GM21528 (cell line): ENCODE data around the gene WDR36.
"Not testable (repeated sequence)": the region's sequence is repeated elsewhere in the genome, so short reads cannot be mapped to it uniquely, and the experiment has no call there.

Source experiments
- ATAC-seq: cut with Tn5 transposase; IDR thresholded peaks from one replicate; pipeline ENCODE4 v1.9.1; 2021; ENCODE audit warnings: mild to moderate bottlenecking, moderate library complexity; ENCODE audit not compliant: unreplicated experiment, low FRiP score

Gene WDR36

DNA sequence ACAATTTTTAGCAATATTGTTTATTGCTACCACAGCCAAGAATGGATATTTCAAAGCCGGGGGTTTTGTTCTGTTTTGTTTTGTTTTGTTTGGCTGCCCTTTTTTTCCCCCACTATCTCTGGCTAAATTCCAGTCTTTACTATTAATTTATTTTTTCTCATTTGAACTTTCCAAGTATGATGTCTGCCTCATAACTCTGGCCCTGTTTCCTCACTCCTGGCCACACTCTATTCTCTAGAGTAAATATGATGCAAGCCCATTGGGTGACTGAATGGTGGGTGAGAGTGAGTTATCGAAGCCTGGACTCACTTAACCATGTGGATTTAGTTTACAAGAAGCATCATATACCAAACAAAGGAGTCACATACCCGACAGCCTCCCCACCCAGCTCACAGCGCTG is 41.9 kb downstream of the WDR36 start:
- ATAC-seq: no peak

DNA sequence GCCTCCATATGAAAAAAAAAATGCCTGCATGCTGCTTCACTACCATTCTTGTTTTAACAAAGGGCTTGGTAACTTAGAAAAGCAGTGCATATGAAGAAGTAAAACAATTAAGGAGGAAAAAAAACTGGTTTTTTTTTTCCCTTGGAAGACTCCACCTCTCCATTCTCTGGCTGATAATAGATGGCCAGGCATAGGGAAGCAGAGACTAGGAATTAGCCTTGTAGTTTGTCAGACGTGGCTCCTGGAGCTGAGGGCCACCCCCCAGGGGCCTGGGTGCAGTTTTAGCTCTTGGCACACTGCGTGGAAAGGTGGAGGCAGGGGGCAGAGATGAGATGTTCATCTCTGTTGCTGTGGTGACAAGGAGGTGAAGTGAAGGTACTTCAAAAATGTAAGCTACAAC is 42.7 kb downstream of the WDR36 start:
- no peak for ATAC-seq

DNA sequence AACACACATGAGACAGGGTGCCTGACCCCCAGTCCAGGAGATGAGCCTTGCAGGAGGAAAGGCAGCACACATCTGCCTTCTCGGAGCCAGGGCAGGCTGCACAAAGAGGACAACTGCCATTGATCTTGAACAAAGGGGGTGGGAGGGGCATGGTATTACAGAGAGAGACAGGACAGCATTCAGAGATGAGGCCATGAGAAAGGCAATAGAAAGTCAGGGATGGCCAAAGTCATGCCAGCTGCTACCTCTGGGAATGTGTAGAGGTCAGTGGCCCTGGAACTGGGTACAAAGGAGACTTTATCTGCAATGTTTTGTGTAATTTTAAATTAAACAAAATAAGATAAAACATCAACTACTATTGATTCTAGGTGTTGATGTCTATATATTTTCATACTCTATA is 43.2 kb downstream of the WDR36 start:
- no peak for ATAC-seq

DNA sequence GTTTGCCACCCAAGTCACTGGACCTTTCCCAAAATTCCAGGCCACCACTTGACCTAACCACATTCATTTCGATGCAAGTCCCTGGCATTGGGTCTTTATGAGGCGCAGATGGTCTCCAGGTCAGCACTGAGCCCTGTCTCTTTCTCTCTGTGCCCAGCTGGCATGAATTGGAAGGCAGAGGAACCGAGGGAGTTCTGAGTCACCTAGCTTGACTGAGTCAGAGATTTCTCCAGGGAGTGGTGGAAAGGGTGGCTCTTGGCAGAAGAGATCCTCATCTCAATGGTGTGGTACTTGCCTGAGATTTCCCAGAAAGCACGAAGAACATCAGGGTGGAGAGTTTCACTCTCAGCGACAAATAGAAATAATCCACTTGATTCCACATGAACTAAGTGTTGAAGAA is 43.8 kb downstream of the WDR36 start:
- ATAC-seq: no peak

DNA sequence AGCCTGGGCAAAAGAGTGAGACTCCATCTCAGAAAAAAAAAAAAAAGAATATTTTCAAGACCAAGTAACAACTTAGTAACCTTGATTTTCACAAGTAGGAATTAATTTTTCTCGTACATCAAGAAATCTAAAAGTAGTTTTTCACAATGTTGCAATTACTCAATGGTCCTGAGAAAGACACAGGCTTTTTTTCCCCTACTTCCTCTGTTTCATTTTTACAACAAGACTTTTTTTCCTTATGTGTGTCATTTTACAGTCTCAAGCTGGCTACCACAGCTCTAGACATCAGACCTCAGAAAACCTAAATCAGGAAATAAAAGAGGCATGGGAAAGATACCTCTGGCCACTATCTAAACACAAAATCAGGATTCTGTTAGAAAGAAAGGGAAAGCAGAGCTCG is 45.9 kb downstream of the WDR36 start:
- no peak for ATAC-seq

DNA sequence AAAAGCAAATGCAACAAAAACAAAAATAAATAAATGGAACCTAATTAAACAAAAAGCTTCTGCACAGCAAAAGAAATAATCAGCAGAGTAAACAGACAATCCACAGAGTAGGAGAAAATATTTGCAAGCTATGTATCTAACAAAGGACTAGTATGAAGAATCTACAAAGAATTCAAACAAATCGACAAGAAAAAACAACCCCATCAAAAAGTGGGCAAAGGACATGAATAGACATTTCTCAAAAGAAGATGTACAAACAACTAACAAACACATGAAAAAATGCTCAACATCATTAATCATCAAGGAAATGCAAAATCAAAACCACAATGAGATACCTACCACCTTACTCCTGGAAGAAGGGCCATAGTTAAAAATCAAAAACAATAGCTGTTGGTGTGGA is 49.3 kb downstream of the WDR36 start:
- not testable (repeated sequence) for ATAC-seq

DNA sequence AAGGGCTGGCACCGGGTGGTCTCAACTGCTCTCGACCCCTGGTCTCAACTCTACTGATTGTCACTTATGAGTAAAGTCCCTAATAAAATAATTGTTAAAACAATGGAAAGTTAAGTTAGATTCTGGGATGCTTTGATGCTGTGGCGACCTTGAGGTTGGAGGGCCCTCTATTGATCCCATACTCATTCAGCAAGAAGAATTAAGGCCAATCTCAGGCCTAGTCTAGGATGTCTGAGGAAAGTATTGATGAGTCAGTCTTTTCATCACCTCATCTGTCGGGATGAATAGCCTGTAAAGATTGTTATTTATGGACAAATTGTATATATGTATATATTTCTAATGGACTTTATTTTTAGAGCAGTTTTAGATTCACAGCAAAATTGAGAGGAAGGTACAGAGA is 50.8 kb downstream of the WDR36 start:
- no peak for ATAC-seq

DNA sequence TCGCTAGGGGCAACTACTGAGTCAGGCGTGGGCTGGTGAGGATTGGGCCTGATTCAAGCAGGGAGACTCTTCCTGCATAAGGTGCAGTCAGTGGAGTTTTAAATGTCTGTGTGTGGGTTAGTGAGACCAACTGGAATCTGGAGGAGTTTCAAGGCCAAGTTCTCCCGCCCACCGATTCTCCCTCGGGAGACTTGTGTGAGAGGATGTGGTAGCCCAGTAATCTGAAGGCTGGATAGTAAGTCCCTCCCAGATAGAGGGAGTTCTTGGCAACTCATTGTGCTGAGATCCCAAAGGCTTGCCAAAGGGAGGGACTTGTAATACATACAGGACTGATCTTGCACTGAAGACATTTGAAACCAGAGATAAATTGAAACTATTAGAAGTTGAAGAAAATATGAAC is 51.8 kb downstream of the WDR36 start:
- ATAC-seq: peak; percentile 27

DNA sequence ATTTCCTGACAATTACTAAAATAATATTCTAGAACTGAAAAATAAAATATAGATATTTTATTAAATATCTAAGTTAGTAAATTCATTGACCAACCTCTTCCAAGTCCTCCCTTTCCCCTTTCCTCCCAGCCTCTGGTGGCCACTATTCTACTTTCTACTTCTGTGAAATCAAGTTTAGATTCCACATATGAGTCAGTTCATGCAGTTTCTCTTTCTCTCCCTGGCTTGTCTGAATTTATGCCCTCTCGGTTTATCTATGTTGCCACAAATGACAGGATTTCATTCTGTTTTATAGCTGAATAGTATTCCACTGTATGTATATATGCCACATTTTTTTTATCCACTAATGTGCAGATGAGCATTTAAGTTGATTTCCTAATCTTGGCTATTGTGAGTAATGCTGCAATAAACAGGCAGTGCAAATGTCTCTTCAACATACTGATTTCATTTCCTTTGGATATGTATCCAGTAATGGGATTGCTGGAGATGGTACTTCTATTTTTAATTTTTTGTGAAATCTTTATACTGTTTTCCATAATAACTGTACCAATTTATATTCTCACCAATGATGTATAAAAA is 52.3 kb downstream of the WDR36 start:
- peak; percentile 91 for ATAC-seq

DNA sequence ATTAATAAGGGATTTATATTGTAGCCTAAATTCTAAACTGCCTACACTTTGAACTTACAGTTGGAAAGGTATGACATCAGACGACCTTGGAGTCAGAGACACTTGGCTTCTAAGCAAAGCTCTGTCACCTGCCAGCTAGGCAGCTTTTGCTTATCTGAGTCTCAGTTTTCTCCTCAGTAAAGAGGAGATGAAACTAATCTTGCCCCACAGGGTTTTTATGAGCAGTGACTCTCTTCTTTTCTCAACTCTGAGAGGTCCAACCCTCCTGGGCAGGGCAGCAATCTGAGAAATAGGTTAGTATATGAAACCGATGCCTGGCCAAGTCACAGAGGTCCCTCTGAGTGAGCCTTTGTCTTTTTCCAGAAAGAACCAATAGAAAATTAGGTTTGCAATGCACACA is 53.9 kb downstream of the WDR36 start:
- no peak for ATAC-seq

DNA sequence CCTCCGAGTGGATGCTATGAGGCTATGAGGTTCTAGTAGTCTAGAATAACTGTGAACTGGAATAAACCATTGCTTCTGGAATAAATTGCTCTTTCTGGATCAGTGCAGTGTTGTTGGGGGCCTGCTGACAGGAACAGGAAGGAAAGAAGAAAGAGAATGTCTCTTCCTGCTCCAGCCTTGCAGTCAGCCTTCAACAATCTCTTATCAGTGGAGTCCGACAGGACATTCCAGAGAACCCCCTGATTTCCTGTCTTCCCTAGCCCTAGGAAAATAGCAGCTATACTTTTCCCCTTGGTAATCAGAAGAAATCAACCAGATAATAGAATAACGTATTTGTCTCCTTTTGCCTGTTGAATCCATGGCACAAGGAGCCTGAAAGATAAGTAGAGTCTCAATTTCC is 55.4 kb downstream of the WDR36 start:
- ATAC-seq: no peak

DNA sequence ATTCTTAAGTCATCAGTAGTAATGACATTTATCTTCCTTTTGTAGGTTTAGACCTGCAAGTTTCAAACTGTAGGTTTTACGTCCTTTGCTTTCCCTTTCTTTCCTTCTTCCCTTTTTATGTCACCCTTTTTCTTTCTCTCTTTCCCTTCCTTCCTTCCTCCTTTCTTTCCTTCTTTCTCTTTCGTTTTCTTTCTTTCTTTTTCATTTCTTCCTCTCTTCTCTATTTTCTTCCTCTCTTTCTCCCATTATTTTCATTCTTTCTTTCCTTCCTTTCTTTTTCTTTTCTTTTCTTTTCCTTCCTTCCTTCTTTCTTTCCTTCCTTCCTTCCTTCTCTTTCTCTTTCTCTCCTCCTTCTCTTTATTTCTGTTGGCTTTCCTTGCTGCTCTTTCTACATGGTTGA is 59.9 kb downstream of the WDR36 start:
- ATAC-seq: no peak

DNA sequence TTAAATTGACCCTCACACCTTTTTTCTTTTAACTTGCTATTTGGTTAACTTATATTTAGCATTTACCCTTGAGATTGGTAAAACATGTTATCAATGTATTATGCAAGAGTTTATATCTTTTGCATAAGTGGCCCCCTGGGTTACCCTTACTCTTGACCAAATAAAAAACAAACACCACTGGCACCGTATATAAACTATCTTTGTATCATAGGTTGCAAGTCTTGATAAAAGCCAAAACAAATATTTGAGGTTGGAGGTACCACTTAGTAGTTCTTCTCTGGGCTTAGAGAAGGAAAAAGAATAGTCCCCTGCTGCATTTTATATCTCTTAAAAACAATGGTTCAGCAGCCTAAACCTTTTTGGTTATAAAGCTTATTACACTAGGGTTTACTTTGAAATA is 61.3 kb downstream of the WDR36 start:
- ATAC-seq: no peak

DNA sequence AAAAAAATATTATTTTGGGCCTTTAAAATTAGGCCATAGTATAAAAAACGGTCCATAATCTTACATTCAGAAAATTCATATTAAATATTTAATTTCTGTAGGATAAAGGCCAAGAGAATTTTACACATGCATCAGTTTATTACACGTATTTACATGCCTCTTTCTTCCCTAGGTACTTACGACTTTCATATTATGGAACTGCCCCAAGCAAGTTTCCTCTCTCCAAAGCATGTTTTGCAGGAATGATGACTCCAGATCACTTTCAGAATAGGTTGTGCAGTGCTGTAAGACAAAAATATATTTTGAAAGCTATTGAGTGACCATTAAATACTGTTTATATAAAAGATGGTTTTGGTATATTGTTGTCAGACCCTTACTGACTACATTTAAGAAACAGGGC is 61.8 kb downstream of the WDR36 start:
- ATAC-seq: no peak

DNA sequence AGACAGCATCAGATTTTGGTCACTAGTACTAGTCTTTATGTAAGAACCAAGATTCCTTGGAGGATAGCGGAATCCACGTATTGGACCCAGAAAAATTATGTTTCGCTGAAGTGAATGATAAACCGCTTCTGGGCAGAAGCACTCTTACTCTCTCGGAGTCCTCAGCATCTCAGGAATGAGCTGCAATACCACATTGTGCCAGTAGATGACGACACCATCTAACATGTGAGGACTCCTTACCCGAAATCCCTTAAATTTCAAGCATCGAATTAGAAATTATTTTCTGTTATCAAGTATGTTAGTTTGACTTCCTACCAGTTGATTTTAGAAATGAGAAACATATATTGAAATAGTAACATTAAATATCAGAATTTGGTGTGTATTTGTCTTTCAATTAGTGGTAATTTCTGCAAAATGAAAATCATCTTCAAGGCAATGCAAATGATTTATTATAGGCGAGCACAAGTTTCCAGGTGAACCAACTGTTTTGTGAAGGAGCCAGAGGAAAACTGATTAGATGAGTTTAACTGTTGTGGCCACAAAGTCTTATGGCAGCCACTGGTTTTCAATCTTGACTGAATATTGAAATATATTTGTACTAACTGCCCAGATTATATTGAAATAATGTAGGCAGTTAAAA is 66.1 kb downstream of the WDR36 start:
- no peak for ATAC-seq

DNA sequence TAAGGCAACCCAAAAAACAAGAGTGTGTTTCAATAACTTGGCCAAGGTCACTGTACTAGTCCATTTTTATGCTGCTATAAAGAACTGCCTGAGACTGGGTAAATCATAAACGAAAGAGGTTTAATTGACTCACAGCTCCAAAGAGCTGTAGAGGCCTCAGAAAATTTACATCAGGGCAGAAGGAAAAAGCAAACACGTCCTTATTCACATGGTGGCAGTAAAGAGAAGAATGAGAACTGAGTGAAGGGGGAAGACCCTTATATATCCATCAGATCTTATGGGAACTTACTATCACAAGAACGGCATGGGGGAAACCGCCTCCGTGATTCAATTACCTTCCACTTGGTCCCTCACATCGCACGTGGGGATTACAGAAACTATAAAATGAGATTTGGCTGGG is 67.7 kb downstream of the WDR36 start:
- no peak for ATAC-seq

DNA sequence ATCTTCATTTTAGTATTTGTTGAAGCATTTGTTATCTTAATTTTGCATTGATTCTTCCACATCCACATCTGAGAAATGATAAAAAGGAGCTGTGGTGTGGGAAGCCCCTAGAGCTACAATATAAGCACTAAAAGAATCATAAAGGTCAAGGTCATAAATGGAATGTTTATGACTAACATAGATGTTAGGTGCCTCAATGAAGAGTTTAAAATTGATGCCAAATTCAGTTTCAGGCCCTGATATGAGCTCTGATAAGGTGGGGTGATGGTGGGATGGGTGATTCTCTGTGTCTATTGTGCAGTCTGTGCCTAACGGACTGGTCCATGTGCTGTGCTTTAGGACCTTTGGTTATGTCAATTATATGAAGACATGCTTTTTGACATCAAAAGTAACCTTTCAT is 70.9 kb downstream of the WDR36 start:
- no peak for ATAC-seq

DNA sequence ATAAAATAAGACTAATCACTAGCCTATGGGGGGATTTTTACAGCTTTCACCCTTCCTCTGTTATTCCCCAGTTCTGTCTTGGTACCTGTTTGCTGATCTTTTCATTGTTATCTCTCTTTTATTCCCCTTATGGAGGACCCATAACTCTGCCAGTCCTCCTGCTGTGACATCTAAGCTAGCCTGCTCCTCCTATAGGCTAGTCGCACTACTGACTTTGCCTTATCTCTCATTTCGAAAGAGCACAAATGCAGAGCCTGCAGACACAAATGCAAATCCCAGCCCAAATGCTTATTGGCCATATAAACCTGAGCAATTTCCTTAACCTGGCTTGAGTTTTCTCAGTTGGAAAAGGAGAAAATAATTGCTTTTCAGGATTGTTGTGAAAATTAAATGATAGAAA is 72.9 kb downstream of the WDR36 start:
- ATAC-seq: no peak

DNA sequence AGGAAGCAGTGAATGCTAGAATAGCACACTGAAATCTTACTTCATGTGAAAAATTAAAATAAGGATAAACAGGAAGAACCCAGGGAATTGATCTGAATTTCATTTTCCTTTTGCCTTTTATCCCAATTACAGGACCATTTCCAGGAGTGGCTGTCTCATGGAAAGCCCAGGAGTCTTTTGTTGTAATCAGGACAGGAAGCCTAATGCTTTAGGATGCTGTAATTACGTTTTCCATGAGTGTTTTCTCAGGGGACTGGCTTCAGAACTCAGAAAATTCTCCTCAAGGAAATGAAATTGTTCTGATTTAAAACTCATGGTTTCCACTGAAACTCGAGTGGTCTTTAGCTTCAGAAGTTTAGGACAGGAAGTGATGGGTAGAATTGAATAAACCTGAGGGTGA is 75.4 kb downstream of the WDR36 start:
- ATAC-seq: no peak

DNA sequence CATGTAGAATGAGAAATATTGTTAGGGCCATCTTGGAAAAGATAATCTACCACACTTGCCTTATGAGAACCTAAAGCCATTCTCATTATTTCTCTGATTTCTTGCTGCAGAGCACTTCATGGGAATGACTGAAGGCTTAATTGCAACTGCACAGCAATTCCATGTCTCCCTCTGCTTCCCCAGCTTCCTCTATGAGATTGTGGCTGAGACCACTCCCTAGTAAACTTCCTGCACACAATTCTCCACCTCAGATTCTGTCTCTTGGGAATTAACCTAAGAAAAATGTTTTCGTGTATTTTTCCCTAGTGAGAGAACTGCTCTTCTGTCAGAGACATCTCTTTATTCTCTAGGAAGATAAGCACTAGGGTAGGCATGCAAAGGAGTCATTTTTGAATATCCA is 76.5 kb downstream of the WDR36 start:
- ATAC-seq: no peak

DNA sequence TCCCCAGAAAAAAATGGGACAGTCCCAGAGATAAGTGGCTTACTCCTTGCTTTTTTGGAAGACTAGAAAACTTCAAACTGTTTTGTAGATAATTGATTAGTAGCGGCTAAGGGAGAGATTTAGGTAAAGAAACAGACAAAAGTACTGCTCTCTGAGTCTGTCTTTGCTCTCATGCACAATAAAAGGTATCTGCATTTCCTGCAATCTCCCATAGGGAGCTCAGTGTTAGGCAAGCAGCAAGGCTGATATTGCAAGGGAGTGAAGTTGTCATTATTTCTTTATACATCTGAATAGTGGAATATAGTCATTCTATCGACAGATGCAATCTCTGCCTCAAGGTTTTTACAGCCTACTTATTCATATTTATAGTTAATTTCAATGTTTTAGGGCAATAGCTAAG is 77.1 kb downstream of the WDR36 start:
- no peak for ATAC-seq

DNA sequence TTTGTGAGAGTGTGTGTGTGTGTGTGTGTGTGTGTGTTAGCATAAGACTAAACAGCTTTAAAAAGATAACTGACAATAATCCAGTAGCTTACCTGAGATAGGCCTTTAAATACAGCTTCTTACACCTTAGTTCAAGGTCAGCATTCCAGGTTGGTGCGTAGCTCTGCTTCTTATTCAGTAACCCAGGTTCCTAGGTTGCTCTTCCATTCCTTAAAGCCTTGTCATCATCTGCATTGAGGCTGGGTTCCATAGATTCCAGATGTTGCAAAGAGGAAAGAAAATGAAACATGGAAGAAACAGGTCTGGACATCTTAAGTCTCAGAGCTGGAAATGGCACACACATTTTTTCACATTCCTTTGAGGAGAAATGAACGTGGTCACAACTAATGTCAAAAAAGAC is 78.1 kb downstream of the WDR36 start:
- ATAC-seq: no peak

DNA sequence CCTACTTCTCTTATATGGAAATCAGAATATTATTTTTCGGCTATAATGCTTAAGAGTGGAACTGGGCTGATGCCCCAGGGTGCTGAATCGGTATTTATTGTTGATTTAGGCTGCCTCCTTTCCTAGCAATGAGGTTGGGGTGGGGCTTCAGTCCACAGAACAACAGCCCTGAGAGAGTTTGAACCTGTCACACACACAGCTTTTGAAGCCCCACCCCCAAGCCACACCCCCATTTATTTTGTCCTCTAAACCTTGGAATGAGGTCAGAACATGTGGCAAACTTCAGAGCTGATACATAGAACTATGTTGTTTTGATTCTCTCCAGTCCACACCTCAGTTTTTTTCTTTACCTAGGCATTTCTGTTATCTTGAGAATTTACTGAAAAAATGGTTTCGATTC is 80.4 kb downstream of the WDR36 start:
- ATAC-seq: no peak
